Measurements from ENCODE around the gene QKI. TPM values are rescaled to one million over a fixed set of nuclear protein-coding genes. Genes with fewer than 3 reads are reported as not detected.

QKI gene
- total RNA-seq, 1 experiment from 2014 or later = 50.8 TPM

GRCh38 chr6:163402616-163403015, 11.9 kb upstream of the QKI start:
- H3K79me2 ChIP-seq (ENCODE audit: low read depth) = no peaks in the 10 kb centered on the region
- H3K27ac ChIP-seq = no peak overlapping the region
- H4K20me1 ChIP-seq (ENCODE audit: insufficient read depth) = no peaks in the 10 kb centered on the region
- no peak overlapping the region for H2AFZ ChIP-seq
- CTCF ChIA-PET = no interaction called here
- no peak for DNase-seq
- no TSS peak for BruUV-seq (replicated peaks)
- H3K4me2 ChIP-seq = no peak overlapping the region
- intact Hi-C loops (cut with micrococcal nuclease; ENCODE audit: unreplicated experiment) = no loop called here
- no peaks in the 10 kb centered on the region for H3K27me3 ChIP-seq (ENCODE audit: insufficient read depth, low read depth)
- TF ChIP-seq EZH2 (IDR thresholded peaks at IDR 0.05; ENCODE audit: low read depth) = no peak
- TF ChIP-seq, protein P1, sequence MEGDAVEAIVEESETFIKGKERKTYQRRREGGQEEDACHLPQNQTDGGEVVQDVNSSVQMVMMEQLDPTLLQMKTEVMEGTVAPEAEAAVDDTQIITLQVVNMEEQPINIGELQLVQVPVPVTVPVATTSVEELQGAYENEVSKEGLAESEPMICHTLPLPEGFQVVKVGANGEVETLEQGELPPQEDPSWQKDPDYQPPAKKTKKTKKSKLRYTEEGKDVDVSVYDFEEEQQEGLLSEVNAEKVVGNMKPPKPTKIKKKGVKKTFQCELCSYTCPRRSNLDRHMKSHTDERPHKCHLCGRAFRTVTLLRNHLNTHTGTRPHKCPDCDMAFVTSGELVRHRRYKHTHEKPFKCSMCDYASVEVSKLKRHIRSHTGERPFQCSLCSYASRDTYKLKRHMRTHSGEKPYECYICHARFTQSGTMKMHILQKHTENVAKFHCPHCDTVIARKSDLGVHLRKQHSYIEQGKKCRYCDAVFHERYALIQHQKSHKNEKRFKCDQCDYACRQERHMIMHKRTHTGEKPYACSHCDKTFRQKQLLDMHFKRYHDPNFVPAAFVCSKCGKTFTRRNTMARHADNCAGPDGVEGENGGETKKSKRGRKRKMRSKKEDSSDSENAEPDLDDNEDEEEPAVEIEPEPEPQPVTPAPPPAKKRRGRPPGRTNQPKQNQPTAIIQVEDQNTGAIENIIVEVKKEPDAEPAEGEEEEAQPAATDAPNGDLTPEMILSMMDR (conservative IDR thresholded peaks at IDR 0.05) = no peak
- H3K4me3 ChIP-seq = no peak overlapping the region
- H3K9me2 ChIP-seq (ENCODE audit: insufficient read depth) = no peaks in the 10 kb centered on the region
- H3K9me3 ChIP-seq (ENCODE audit: insufficient read depth, low read depth) = no peaks in the 10 kb centered on the region
- POLR2A ChIA-PET (ENCODE audit: unreplicated experiment) = no interaction called here
- no peaks in the 10 kb centered on the region for H3F3A ChIP-seq (ENCODE audit: insufficient read depth, low read depth)
- H3K4me1 ChIP-seq (replicated peaks; ENCODE audit: insufficient read depth) = no peaks in the 10 kb centered on the region
- no peaks in the 10 kb centered on the region; the same call in 1 of the 2 replicates for H3K36me3 ChIP-seq (ENCODE audit: low read depth)

- Histone ChIP-seq H3K27ac (no peak overlapping the region), H3K4me3 (no peak overlapping the region), H3K27me3 (ENCODE audit: insufficient read depth, low read depth) (no peaks in the 10 kb centered on the region), H3K4me1 (replicated peaks; ENCODE audit: insufficient read depth) (no peaks in the 10 kb centered on the region), H2AFZ (no peak overlapping the region), H3F3A (ENCODE audit: insufficient read depth, low read depth) (no peaks in the 10 kb centered on the region), H3K9me3 (ENCODE audit: insufficient read depth, low read depth) (no peaks in the 10 kb centered on the region), H3K36me3 (ENCODE audit: low read depth) (no peaks in the 10 kb centered on the region), H4K20me1 (ENCODE audit: insufficient read depth) (no peaks in the 10 kb centered on the region), H3K4me2 (no peak overlapping the region), H3K9me2 (ENCODE audit: insufficient read depth) (no peaks in the 10 kb centered on the region), H3K79me2 (ENCODE audit: low read depth) (no peaks in the 10 kb centered on the region)
- intact Hi-C loops (cut with micrococcal nuclease; ENCODE audit: unreplicated experiment) = no loop called here
- ChIA-PET POLR2A (ENCODE audit: unreplicated experiment) (no interaction called here), CTCF (no interaction called here)
- no peak for DNase-seq
- TF ChIP-seq, protein P1 (conservative IDR thresholded peaks at IDR 0.05) = no peak
- no peak for TF ChIP-seq EZH2 (IDR thresholded peaks at IDR 0.05; ENCODE audit: low read depth)
- BruUV-seq (replicated peaks) = no TSS peak
These were observed 9.7 kb upstream of the QKI start for GRCh38 chr6:163404825-163405265.

DNA sequence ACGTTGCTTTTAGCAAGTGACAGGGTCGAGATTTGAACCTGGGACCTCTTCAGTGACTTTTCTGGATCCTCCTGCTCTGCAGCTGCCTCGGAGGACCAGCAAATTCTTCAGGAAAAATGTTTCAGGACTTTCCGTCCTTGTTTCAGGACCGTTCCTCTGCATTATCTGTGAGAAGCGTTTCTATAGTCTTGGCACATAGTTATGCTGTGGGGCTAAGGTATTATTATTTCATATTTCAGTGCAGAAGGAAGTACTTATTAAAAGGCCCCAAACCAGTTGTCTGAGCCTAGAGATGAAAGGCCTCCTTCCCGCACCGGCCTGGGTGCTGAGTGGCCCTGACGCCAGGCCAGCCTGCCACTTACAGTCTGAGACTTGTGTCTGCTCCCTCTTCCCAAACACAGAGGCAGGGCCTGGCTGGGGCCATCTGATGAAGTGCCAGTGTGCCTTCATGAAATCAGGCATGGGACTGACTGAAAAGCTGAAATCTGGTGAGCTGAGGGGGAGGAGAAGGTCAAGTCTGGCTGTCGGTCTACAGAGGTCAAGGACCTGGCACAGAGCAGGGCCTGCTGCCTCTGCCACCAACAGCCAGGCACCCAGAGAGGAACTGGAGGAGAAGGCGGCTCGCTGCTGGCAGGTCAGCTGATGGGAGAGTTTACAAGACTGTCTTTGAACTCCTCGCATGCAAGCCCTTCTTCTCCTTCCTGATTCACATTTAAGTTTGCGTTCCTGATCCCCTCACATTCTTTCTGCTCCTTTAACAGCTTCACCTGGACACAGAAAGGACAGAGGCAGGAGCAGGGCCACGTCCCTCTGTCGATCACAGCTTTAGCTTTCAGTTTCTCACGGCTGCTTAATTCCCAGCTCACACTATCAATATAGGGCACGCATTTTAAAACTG, 8.9 kb upstream of the QKI start:
- Histone ChIP-seq H3K4me3 (no peak overlapping the region), H3K4me2 (no peak overlapping the region), H3K4me1 (replicated peaks; ENCODE audit: insufficient read depth) (no peaks in the 10 kb centered on the region), H3K27ac (no peak overlapping the region), H3K36me3 (ENCODE audit: low read depth) (no peaks in the 10 kb centered on the region), H3K9me2 (ENCODE audit: insufficient read depth) (no peaks in the 10 kb centered on the region), H3K9me3 (ENCODE audit: insufficient read depth, low read depth) (no peaks in the 10 kb centered on the region), H3K79me2 (ENCODE audit: low read depth) (no peaks in the 10 kb centered on the region), H4K20me1 (ENCODE audit: insufficient read depth) (no peaks in the 10 kb centered on the region), H2AFZ (no peak overlapping the region), H3K27me3 (ENCODE audit: insufficient read depth, low read depth) (no peaks in the 10 kb centered on the region), H3F3A (ENCODE audit: insufficient read depth, low read depth) (no peaks in the 10 kb centered on the region)
- CTCF ChIA-PET = no interaction called here
- intact Hi-C loops (cut with micrococcal nuclease; ENCODE audit: unreplicated experiment) = no loop called here
- no TSS peak for BruUV-seq (replicated peaks)
- TF ChIP-seq, protein P1 (conservative IDR thresholded peaks at IDR 0.05) = no peak
- no peak for TF ChIP-seq EZH2 (IDR thresholded peaks at IDR 0.05; ENCODE audit: low read depth)
- POLR2A ChIA-PET (ENCODE audit: unreplicated experiment) = no interaction called here
- DNase-seq = no peak

Data from PC-9 (cell line).